Airway epithelial cell (primary cell): ENCODE results near the gene PCDHGA7. TPM values are rescaled to one million over a fixed set of nuclear protein-coding genes. Genes with fewer than 3 reads are reported as not detected.

Experiments
- total RNA-seq: library from RNA; depleted of rRNA; stranded (reverse); fragments of >200 nt; gene quantifications from 2 replicates; pipeline ENCODE4 v1.2.3, GENCODE V29; 2015

PCDHGA7 gene
- total RNA-seq, 1 donor from 2014 or later: 1.2 TPM

DNA sequence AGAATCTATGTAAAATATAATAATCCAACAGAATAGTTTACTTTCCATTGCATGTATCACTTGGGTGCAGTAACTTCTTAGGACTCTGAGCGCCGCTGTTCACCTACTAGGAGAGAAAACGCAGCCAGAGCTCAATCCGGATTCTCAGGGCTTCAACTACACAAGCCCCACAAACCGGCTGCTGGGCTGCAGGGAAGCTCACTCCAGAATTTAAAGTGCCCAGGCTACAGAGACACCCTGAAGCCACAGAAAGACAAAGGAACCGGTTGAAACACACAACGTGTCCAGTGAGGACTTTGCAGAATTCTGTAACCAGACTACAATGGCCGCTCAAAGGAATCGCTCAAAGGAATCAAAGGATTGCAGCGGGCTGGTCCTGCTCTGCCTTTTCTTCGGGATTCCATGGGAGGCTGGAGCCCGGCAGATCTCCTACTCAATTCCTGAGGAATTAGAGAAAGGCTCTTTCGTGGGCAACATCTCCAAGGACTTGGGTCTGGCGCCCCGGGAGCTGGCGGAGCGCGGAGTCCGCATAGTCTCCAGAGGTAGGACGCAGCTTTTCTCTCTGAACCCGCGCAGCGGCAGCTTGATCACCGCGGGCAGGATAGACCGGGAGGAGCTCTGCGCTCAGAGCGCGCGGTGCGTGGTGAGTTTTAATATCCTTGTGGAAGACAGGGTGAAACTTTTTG lies 30.5 kb downstream of the PCDHGA7 start, which contains the start of gene PCDHGA10:
TSS of gene PCDHGA10 (plus strand) at position 134 of the 686 bp plus-strand sequence. CDS start at position 323, 189 bp downstream.

DNA sequence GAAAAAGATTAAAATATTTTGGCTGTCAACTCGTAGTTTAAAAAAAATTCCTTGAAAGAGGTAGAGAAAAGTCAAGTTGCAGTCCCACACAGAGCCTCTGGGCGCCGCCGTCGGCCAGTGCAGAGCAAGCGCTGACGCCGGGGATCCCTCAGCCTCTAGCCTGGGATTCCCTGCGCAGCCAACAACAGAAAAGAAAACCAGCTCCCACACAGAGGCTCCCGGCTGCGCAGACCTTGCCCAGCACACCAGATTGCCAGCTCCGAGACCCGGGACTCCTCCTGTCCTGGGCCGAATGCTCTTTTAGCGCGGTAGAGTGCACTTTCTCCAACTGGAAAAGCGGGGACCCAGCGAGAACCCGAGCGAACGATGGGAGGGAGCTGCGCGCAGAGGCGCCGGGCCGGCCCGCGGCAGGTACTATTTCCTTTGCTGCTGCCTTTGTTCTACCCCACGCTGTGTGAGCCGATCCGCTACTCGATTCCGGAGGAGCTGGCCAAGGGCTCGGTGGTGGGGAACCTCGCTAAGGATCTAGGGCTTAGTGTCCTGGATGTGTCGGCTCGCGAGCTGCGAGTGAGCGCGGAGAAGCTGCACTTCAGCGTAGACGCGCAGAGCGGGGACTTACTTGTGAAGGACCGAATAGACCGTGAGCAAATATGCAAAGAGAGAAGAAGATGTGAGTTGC lies 35.1 kb downstream of the PCDHGA7 start, which contains the start of gene PCDHGB7:
TSS of gene PCDHGB7 (plus strand) at position 184 of the 679 bp plus-strand sequence. CDS start at position 367, 183 bp downstream.

DNA sequence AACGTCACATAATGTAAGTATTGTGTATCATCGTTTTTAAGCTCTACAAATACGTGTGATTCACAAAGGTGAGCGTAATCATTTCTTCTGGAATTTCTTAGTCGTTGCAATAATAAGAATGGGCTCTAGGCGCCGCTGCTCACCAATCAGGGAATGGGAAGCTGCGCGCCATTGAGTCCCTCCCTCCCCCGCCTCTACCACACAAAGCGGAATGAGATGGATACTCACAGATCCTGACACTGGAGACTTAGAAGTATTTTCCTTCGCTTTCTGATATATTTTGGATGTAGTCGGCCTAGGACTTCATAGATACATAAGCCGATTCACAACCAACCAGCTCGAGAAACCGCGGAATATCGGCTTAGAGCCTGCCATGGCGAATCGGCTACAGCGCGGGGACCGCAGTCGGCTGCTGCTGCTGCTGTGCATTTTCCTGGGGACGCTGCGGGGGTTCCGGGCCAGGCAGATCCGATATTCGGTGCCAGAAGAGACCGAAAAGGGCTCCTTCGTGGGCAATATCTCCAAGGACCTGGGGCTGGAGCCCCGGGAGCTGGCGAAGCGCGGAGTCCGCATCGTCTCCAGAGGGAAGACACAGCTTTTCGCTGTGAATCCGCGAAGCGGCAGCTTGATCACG lies 38.4 kb downstream of the PCDHGA7 start, which contains the start of gene PCDHGA11:
TSS of gene PCDHGA11 (plus strand) at position 197 of the 634 bp plus-strand sequence. CDS start at position 374, 177 bp downstream.

DNA sequence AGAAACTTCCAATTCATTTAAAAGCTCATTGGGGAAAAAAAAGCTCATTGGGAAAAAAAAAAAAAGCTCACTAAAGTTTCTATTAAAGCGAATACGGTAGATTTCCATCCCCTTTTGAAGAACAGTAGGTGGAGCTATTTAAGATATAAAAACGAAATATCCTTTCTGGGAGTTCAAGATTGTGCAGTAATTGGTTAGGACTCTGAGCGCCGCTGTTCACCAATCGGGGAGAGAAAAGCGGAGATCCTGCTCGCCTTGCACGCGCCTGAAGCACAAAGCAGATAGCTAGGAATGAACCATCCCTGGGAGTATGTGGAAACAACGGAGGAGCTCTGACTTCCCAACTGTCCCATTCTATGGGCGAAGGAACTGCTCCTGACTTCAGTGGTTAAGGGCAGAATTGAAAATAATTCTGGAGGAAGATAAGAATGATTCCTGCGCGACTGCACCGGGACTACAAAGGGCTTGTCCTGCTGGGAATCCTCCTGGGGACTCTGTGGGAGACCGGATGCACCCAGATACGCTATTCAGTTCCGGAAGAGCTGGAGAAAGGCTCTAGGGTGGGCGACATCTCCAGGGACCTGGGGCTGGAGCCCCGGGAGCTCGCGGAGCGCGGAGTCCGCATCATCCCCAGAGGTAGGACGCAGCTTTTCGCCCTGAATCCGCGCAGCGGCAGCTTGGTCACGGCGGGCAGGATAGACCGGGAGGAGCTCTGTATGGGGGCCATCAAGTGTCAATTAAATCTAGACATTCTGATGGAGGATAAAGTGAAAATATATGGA lies 48.0 kb downstream of the PCDHGA7 start, which contains the start of gene PCDHGA12:
TSS of gene PCDHGA12 (plus strand) at position 176 of the 782 bp plus-strand sequence. CDS start at position 429, 253 bp downstream.

Other genes starting within 250 kb of the PCDHGA7 start
- gene PCDHB5, start 247.5 kb upstream of the PCDHGA7 start, total RNA-seq: 0.63 TPM in 1 of 2 replicates, not detected in the other
- gene PCDHB6, start 232.7 kb upstream of the PCDHGA7 start, total RNA-seq: 0.14 TPM in 1 of 2 replicates, not detected in the other
- gene PCDHB7, start 210.1 kb upstream of the PCDHGA7 start, total RNA-seq: not detected in 2 replicates
- 0.07 TPM in 1 of 2 replicates, not detected in the other for gene PCDHB8, start 205.0 kb upstream of the PCDHGA7 start, total RNA-seq
- gene PCDHB16, start 200.4 kb upstream of the PCDHGA7 start, total RNA-seq: 0.07 and 0.14 TPM in 2 replicates
- gene PCDHB9, start 195.6 kb upstream of the PCDHGA7 start, total RNA-seq: 0.07 TPM in 1 of 2 replicates, not detected in the other
- gene PCDHB10, start 190.4 kb upstream of the PCDHGA7 start, total RNA-seq: 0.05 and 0.21 TPM in 2 replicates
- gene PCDHB11, start 183.1 kb upstream of the PCDHGA7 start, total RNA-seq: 0.09 TPM in 1 of 2 replicates, not detected in the other
- gene PCDHB12, start 174.0 kb upstream of the PCDHGA7 start, total RNA-seq: 0.05 and 0.07 TPM in 2 replicates
- gene PCDHB13, start 168.8 kb upstream of the PCDHGA7 start, total RNA-seq: 0.09 and 0.14 TPM in 2 replicates
- 0.21 and 0.65 TPM in 2 replicates for gene PCDHB14, start 159.4 kb upstream of the PCDHGA7 start, total RNA-seq
- gene PCDHB15, start 137.3 kb upstream of the PCDHGA7 start, total RNA-seq: 0.07 and 0.28 TPM in 2 replicates
- gene SLC25A2, start 78.7 kb upstream of the PCDHGA7 start, total RNA-seq: not detected in 2 replicates
- 28.8 and 30.0 TPM in 2 replicates for gene TAF7, start 62.0 kb upstream of the PCDHGA7 start, total RNA-seq
- 0.28 TPM in 1 of 2 replicates, not detected in the other for gene PCDHGA1, start 52.2 kb upstream of the PCDHGA7 start, total RNA-seq
- 0.42 and 0.79 TPM in 2 replicates for gene PCDHGA2, start 44.0 kb upstream of the PCDHGA7 start, total RNA-seq
- gene PCDHGA3, start 38.9 kb upstream of the PCDHGA7 start, total RNA-seq: 0.14 and 0.21 TPM in 2 replicates
- 0.07 TPM in 1 of 2 replicates, not detected in the other for gene PCDHGB1, start 32.6 kb upstream of the PCDHGA7 start, total RNA-seq
- gene PCDHGA4, start 27.7 kb upstream of the PCDHGA7 start, total RNA-seq: 0.23 and 0.63 TPM in 2 replicates
- gene PCDHGB2, start 22.7 kb upstream of the PCDHGA7 start, total RNA-seq: 0.42 TPM in 1 of 2 replicates, not detected in the other
- gene PCDHGA5, start 18.6 kb upstream of the PCDHGA7 start, total RNA-seq: 0.05 and 0.07 TPM in 2 replicates
- 0.35 and 0.46 TPM in 2 replicates for gene PCDHGB3, start 12.5 kb upstream of the PCDHGA7 start, total RNA-seq
- gene PCDHGA6, start 8.9 kb upstream of the PCDHGA7 start, total RNA-seq: 0.37 and 0.63 TPM in 2 replicates
- gene PCDHGB4, start 5.0 kb downstream of the PCDHGA7 start, total RNA-seq: 2.2 and 3.0 TPM in 2 replicates
- gene PCDHGA8, start 9.9 kb downstream of the PCDHGA7 start, total RNA-seq: 0.35 and 0.51 TPM in 2 replicates
- gene PCDHGB5, start 15.2 kb downstream of the PCDHGA7 start, total RNA-seq: 6.1 and 7.2 TPM in 2 replicates
- 1.2 and 1.8 TPM in 2 replicates for gene PCDHGA9, start 20.0 kb downstream of the PCDHGA7 start, total RNA-seq
- gene PCDHGB6, start 25.3 kb downstream of the PCDHGA7 start, total RNA-seq: 1.1 and 1.5 TPM in 2 replicates
- 4.7 and 6.2 TPM in 2 replicates for gene PCDHGA10, start 30.2 kb downstream of the PCDHGA7 start, total RNA-seq
- 3.2 and 4.1 TPM in 2 replicates for gene PCDHGB7, start 34.9 kb downstream of the PCDHGA7 start, total RNA-seq
- gene PCDHGA11, start 38.3 kb downstream of the PCDHGA7 start, total RNA-seq: 3.3 and 5.2 TPM in 2 replicates
- gene PCDHGA12, start 47.8 kb downstream of the PCDHGA7 start, total RNA-seq: 4.7 and 5.6 TPM in 2 replicates
- 21.0 and 27.2 TPM in 2 replicates for gene PCDHGC3, start 93.2 kb downstream of the PCDHGA7 start, total RNA-seq
- gene PCDHGC4, start 102.3 kb downstream of the PCDHGA7 start, total RNA-seq: 0.05 and 0.21 TPM in 2 replicates
- gene PCDHGC5, start 106.3 kb downstream of the PCDHGA7 start, total RNA-seq: 0.79 and 1.1 TPM in 2 replicates
- gene DIAPH1, start 236.3 kb downstream of the PCDHGA7 start, total RNA-seq: 91.6 and 106 TPM in 2 replicates